Body of pancreas (tissue), 4 donors: ENCODE results near the gene MAFB.

Experiments used
- POLR2A ChIP-seq, 3 donors: fragments of 450-650 bp; IDR thresholded peaks; one replicate each; pipeline ENCODE4 v1.6.1; 2016; ENCODE audit warnings: antibody characterized with exemption in 3 of 3, mild to moderate bottlenecking in 2 of 3
- TF ChIP-seq, protein P1 (sequence below), 7 experiments: fragments of 450-650 bp in 4 of 7; fragments of 200-600 bp in 3 of 7; sonication (generic) in 3 of 7; IDR thresholded peaks; one replicate each; pipeline ENCODE4 v1.5.1; 2016 to 2019; ENCODE audit warnings: antibody characterized with exemption in 7 of 7

DNA sequence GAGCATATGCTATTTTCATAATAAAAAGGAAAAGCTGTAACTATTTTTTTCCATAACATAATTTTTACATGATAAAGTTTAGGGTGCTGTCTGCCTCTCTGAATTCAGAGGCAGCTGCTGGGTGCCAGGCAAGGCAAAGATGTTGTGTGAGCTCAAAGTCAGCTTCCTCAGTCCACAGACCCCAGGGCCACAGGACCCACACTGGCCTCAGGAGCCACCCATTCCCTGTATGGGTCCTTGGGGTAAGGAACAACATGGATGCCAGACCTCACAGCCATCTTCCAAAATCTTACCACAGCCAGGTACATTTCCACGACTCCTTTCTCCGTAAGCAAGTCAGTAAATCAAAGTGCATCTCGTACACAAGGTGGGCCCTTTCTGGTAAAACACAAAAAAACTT is 16.4 kb upstream of the MAFB start:
- TF ChIP-seq, protein P1, sequence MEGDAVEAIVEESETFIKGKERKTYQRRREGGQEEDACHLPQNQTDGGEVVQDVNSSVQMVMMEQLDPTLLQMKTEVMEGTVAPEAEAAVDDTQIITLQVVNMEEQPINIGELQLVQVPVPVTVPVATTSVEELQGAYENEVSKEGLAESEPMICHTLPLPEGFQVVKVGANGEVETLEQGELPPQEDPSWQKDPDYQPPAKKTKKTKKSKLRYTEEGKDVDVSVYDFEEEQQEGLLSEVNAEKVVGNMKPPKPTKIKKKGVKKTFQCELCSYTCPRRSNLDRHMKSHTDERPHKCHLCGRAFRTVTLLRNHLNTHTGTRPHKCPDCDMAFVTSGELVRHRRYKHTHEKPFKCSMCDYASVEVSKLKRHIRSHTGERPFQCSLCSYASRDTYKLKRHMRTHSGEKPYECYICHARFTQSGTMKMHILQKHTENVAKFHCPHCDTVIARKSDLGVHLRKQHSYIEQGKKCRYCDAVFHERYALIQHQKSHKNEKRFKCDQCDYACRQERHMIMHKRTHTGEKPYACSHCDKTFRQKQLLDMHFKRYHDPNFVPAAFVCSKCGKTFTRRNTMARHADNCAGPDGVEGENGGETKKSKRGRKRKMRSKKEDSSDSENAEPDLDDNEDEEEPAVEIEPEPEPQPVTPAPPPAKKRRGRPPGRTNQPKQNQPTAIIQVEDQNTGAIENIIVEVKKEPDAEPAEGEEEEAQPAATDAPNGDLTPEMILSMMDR (IDR thresholded peaks at IDR 0.05) = no peak
- no peak for TF ChIP-seq POLR2A (IDR thresholded peaks at IDR 0.05)
